Measurements from ENCODE around the gene PLCH2.
"Not testable (repeated sequence)": the region's sequence is repeated elsewhere in the genome, so short reads cannot be mapped to it uniquely, and the experiment has no call there.

PLCH2 gene, protein sequence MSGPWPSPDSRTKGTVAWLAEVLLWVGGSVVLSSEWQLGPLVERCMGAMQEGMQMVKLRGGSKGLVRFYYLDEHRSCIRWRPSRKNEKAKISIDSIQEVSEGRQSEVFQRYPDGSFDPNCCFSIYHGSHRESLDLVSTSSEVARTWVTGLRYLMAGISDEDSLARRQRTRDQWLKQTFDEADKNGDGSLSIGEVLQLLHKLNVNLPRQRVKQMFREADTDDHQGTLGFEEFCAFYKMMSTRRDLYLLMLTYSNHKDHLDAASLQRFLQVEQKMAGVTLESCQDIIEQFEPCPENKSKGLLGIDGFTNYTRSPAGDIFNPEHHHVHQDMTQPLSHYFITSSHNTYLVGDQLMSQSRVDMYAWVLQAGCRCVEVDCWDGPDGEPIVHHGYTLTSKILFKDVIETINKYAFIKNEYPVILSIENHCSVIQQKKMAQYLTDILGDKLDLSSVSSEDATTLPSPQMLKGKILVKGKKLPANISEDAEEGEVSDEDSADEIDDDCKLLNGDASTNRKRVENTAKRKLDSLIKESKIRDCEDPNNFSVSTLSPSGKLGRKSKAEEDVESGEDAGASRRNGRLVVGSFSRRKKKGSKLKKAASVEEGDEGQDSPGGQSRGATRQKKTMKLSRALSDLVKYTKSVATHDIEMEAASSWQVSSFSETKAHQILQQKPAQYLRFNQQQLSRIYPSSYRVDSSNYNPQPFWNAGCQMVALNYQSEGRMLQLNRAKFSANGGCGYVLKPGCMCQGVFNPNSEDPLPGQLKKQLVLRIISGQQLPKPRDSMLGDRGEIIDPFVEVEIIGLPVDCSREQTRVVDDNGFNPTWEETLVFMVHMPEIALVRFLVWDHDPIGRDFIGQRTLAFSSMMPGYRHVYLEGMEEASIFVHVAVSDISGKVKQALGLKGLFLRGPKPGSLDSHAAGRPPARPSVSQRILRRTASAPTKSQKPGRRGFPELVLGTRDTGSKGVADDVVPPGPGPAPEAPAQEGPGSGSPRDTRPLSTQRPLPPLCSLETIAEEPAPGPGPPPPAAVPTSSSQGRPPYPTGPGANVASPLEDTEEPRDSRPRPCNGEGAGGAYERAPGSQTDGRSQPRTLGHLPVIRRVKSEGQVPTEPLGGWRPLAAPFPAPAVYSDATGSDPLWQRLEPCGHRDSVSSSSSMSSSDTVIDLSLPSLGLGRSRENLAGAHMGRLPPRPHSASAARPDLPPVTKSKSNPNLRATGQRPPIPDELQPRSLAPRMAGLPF (N-terminal part only)

DNA sequence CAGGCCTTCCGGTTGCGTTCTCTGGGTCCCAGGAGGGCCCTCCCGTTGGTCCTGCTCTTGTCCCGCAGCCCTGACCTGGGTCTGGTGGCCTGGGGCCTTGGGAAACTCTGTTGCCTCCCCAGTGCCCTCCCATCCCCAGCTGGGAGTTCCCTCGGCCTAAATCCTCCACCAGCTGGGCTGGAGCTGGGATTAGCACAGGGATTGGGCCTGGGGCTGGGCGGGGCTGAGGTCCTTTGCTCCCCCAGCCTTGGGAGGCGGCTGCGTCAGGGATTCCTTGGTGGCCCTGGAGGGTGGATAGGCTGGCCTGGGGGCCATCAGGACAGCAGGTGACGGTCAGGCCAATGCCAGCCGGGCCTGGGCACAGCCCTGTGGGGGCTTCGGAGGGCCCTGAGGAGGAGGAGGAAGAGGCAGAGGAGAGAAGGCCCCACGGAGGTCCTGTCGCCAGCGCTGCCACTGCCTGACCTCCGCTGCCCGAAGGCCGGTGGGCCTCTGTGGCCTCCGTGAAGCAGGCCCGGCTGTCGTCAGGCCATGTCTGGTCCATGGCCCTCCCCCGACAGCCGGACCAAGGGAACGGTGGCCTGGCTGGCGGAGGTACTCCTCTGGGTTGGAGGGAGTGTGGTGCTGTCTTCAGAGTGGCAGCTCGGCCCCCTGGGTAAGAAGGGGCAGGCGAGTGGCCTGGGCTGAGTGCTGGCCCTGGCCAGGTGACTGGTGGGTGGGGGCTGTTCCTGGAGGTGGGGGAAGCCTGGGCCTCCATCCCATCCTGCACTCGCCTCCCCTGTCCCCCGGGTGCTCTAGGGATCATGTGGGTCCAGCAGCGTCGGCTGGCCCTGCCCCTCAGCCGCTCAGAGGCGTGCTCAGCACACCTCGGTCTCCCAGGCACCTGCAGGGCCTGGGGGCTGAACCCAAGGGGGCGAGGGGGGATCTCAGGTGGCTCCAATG lies at the start of gene PLCH2:
Gene PLCH2, plus strand, starts transcription at position 229 of the 939 bp plus-strand sequence. Its CDS starts 300 bp downstream, at position 529.
- no peak for FAIRE-seq

- no peak for FAIRE-seq
Measured at GRCh38 chr1:2426540-2426939, 49.5 kb upstream of the PLCH2 start.

GRCh38 chr1:2427051-2427450 lies 49.0 kb upstream of the PLCH2 start:
- no peak for FAIRE-seq

DNA sequence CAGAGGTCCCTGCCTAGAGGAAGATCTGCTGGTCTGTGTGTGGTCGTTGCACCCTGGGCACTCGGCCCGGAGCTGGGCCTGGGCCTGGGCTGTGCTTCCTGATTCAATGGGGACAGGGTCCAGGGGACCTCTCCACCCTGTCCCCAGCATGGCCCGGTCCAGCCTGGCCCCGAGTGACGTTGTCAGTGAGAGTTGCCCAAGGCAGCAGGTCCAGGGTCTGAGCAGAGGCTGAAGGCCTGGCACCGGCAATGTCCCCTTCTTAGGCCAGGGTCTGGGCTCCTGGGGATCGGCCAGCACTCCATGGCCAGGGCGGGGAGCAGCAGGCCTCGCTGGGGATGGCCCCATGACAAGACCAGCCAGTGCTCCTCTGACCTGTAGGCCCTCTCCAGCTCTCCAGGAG lies 48.1 kb upstream of the PLCH2 start:
- FAIRE-seq: no peak

DNA sequence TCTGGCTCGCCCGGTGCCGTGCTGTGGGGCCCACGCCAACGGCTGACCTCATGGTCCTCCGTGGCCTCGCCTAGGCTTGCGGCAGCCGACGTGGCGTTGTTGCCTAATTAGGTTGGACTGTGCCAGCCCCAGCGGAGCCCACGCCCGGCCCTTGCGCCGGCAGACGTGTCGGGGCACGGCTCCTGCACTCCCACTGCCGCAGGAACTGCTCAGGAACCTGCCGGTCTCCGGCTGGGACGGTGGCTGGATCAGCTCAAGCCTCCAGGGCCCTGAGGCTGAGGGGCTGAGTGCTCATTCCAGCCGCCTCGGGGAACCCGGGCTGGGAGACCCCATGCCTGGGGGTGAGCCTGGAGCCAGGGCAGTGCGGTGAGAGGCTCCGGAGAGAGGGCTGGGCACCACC lies 47.6 kb upstream of the PLCH2 start:
- no peak for FAIRE-seq

DNA sequence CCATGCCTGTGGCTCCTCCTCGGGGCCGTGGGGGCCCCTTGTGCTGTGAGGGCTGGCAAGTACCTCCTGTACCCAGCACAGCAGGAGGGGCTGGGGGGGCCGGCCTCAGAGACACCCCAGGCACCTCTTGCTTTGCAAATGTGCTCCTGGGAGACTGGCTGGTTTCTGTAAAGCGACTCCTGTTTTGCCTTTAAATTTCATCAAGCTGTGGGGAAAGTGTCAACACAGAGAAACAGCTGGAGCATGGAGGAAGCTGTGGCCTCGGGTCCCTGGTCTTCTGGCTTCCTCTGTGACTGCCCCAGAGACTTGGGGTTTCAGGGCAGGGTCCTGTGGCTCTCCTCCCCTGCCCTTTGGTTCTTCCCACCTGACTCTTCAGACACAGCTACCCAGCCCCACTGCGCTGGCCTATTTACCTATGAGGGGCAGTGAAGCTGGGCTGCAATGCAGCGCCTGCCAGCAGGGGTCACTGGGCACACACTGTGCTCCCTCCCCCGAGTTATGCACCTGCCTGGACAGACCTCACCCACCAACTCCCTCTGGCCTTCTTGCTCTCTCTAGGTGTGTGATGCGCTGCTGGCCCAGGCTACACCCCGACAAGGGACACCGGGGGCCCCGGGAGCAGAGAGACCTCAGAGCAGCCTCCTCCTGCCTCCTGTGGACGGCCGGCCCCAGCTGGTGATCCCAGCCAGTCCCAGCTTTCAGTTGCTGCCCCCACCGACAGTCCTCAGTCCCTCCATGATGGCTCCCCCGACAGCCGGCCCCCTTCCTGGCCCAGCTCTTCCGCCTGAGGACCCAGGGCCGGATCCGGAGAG lies 46.1 kb upstream of the PLCH2 start:
- no peak for FAIRE-seq

DNA sequence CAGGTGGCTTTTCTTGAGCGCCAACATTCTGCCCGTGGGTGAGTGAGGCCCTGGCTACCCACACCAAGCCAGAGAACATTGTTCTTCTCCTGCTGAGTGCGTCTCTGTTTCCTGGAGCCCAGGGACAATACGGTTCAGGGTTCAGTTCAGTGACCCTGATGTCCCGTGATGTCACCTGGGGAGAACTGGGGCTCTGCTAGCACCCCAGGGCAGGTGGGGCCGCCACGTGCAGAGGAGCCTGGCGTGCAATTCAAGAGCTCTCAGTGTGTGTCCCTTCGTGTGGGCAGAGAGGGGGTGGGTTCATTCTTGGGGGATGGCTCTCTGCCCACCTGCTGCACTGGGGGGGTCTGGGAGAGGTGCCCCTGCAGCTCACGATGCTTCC lies 45.5 kb upstream of the PLCH2 start:
- FAIRE-seq: no peak

DNA sequence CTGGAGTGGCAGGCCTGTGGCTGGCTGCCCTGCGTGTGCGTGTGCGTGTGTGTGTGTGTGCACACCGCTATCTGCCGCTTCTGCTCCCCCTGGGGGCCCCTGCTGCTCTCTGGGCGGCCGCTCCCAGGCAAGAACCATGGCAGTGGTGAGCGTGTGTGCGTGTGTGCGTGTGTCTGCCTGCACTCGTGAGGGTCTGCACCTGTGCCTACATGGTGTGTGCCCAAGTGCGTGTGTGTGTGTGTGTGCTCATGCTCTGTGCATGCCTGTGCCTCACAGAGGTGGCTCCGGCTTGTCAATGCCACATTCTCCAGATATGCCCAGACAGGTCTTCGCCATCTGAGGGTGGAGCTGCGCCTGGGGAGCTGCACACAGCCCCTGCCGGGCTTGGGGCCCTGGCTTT lies 45.0 kb upstream of the PLCH2 start:
- no peak for FAIRE-seq

DNA sequence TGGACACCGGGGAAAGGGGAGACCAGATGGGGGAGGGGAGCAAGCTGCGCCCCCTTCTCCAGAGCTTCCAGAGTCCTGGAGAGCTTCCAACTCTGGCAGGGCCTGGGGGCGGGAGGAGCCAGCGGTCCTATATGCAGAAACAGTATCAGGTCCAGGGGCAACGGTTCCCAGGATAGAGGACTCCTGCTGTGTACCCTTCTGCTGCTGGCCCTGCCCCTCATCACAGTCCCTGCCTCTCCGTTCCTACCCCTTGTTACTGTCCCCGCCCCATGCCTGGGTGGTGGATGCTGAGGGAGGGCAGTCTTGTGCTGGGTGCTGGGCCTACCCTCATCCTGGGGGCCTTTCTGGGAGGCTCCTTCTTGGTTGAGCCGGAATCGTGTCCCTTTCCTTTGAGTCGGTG lies 44.6 kb upstream of the PLCH2 start:
- no peak for FAIRE-seq

DNA sequence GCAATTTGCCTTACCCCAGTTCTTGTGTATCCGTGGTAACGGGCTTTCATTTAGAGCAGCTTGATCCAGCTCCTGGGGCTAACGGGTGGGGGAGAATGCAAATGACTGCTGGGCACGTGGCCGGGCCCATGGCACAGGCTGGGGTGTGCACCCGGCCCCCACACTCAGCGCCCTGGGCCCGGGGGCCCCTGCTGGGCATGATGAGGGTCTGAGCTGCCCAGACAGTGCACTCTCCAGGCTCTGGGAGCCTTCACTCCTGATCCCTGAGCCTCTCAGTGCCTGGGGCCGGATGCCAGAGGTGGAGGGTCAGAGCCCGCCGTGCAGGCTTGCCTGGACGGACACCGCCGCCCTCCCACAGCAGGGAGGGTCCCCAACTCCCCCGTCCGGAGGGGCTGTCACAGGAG lies 43.6 kb upstream of the PLCH2 start:
- no peak for FAIRE-seq

GRCh38 chr1:2433196-2433595 lies 42.9 kb upstream of the PLCH2 start:
- no peak for FAIRE-seq

- no peak for FAIRE-seq
Measured at GRCh38 chr1:2433936-2434655, 42.0 kb upstream of the PLCH2 start.

- FAIRE-seq: no peak
Measured at GRCh38 chr1:2435091-2435490, 41.0 kb upstream of the PLCH2 start.

GRCh38 chr1:2435746-2436355 lies 40.2 kb upstream of the PLCH2 start:
- no peak for FAIRE-seq

DNA sequence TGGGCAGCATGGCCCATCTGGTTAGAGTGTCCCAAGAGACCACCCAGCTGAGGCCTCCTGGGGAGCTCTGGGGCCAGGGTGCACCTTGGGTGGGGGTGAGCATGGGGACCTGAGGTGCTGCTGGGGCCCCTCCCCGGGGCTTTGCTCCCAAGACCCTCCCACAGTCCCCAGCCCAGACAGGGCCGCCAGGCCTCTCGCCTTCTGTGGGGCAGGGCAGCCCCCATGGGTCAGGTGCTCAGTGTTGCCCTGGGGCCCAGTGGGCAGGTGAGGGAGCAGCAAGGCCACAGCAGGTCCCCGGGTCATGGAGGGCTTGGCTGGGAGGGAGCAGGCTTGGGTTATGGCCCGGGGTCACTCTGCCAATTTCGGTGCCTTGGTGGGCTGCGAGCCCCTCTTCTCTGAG lies 39.2 kb upstream of the PLCH2 start:
- no peak for FAIRE-seq

- no peak for FAIRE-seq
Measured at GRCh38 chr1:2437617-2438016, 38.5 kb upstream of the PLCH2 start.

DNA sequence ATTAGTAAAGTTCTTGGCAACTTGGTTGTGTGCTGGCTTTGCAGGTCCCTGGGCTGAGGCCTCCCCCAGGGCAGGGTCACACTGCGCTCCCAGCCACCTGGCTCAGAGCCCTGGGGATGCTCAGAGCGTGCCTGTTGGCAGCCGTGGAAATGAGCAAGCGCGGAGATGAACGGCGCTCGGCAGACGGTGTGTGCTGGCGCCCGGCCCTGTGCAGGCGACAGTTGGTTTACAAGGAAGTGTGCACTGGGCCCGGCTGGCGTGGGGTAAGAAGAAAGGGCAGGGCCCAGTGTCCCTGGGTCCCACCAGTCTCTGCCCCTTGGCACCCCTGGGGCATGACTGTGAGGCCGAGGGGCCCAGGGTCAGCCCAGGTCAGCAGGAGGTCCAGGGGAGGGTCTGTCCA lies 38.1 kb upstream of the PLCH2 start:
- FAIRE-seq: no peak

- no peak for FAIRE-seq
Measured at GRCh38 chr1:2438641-2439040, 37.4 kb upstream of the PLCH2 start.

GRCh38 chr1:2439369-2439768 lies 36.7 kb upstream of the PLCH2 start:
- FAIRE-seq: no peak

- not testable (repeated sequence) for FAIRE-seq
Measured at GRCh38 chr1:2440346-2440745, 35.7 kb upstream of the PLCH2 start.
